ENCODE data around the gene TM2D1. TPM values are rescaled to one million over a fixed set of nuclear protein-coding genes. Genes with fewer than 3 reads are reported as not detected.

Gene TM2D1
- total and polyA plus RNA-seq, 10 of the 15 experiments (the other 5 are each of a cell fraction or from before 2014, with no cell fraction given), result 21.0 to 46.6 (median 36.7) TPM

- TF ChIP-seq PRDM15 (CRISPR knock-in tag; IDR thresholded peaks at IDR 0.05), result no peak
- no peak for TF ChIP-seq HSF1 (IDR thresholded peaks at IDR 0.05; ENCODE audit: low read depth, low read length)
- no peak for TF ChIP-seq RBBP5 (conservative IDR thresholded peaks at IDR 0.05)
- no peak for TF ChIP-seq FOXM1 (IDR thresholded peaks at IDR 0.05; ENCODE audit: low read depth, low read length)
- no peak for TF ChIP-seq EED (IDR thresholded peaks at IDR 0.05; ENCODE audit: low read depth)
- no peak for TF ChIP-seq NR2C1 (IDR thresholded peaks at IDR 0.05)
These were observed 2.6 kb upstream of the TM2D1 start (continued) for GRCh38 chr1:61727544-61727943.

DNA sequence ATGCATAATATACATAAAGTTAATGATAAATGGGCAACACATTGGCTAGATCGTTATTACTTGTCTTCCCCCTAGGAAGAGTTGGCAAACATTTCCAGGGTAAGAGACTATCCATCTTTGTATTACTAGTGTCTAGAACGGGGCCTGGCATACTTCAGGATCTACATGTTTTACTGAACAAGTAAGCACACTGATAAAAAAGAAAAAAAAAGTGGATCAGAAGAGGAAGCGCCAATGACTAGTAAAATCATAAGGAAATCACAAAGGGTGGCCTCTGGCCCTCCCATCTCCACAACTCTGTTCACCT lies 482 bp downstream of the TM2D1 start:
- RAD21 ChIA-PET (ENCODE audit: unreplicated experiment), result no interaction called here
- SMC1A ChIA-PET (ENCODE audit: uncharacterized antibody, unreplicated experiment), result no interaction called here
- DNase-seq (ENCODE audit: low read depth, low spot score) (no peak), ATAC-seq (no peak; the same call in 2 of the 3 replicates), FAIRE-seq (no peak)
- Histone ChIP-seq H3K4me3 (peak overlapping the region; percentile 94), H4K20me1 (ENCODE audit: control insufficient read depth, insufficient read depth) (no peaks in the 10 kb centered on the region), H3K27ac (ENCODE audit: control insufficient read depth, insufficient read depth) (peak overlapping the region; percentile 96), H3K9ac (ENCODE audit: control insufficient read depth, insufficient read depth, low read length) (peak overlapping the region; percentile 97), H3K79me2 (ENCODE audit: control insufficient read depth, insufficient read depth, low read length) (peaks cover 25% of the 10 kb centered on the region), H3K27me3 (replicated peaks in 1 of 2; ENCODE audit: control insufficient read depth in 2 of 2, insufficient read depth in 2 of 2, low read length in 1 of 2) (no peaks in the 10 kb centered on the region), H3K36me3 (ENCODE audit: control insufficient read depth in 2 of 2, insufficient read depth in 2 of 2, low read length in 1 of 2) (no peaks in the 10 kb centered on the region), H3K4me1 (ENCODE audit: control insufficient read depth, insufficient read depth, low read length) (no peaks in the 10 kb centered on the region), H2AFZ (ENCODE audit: control insufficient read depth, low read depth, low read length) (peak overlapping the region; percentile 100), H3K9me3 (replicated peaks; ENCODE audit: control insufficient read depth, insufficient read depth, low read length) (no peaks in the 10 kb centered on the region), H3K4me2 (ENCODE audit: control insufficient read depth, insufficient read depth) (peak overlapping the region; percentile 9)
- POLR2A ChIA-PET, result no interaction called here
- in situ Hi-C loops (cut with MboI), result no loop called here
- 4% methylated on average over 3 of the region's 3 CpGs for whole genome bisulfite sequencing (ENCODE audit: insufficient coverage, insufficient replicate concordance, low lambda C conversion rate, missing lambda C conversion rate)
- BruUV-seq (replicated peaks), result no TSS peak
- intact Hi-C loops (cut with micrococcal nuclease; ENCODE audit: unreplicated experiment), result loop anchor here (2.0 kb wide), 1 partner anchor 18 kb away; the partner anchor contains the start of gene PATJ
- TF ChIP-seq HCFC1 (IDR thresholded peaks at IDR 0.05; ENCODE audit: low read length) (no peak), TCF7 (IDR thresholded peaks at IDR 0.05; ENCODE audit: borderline replicate concordance) (no peak), JUNB (IDR thresholded peaks at IDR 0.05) (no peak), PAX5 (IDR thresholded peaks at IDR 0.05; ENCODE audit: borderline replicate concordance, low read depth, low read length) (no peak), ZZZ3 (IDR thresholded peaks at IDR 0.05; ENCODE audit: control insufficient read depth, insufficient read length, low read depth) (no peak), KDM1A (IDR thresholded peaks at IDR 0.05; ENCODE audit: borderline replicate concordance) (no peak), ESRRA (IDR thresholded peaks at IDR 0.05; ENCODE audit: low read length) (no peak), ETV6 (conservative IDR thresholded peaks at IDR 0.05 in 1 of 2, IDR thresholded peaks at IDR 0.05 in 1 of 2; ENCODE audit: borderline replicate concordance in 1 of 2, low read depth in 1 of 2) (no peak), HSF1 (IDR thresholded peaks at IDR 0.05; ENCODE audit: low read depth, low read length) (no peak)
- TF ChIP-seq, protein P1, sequence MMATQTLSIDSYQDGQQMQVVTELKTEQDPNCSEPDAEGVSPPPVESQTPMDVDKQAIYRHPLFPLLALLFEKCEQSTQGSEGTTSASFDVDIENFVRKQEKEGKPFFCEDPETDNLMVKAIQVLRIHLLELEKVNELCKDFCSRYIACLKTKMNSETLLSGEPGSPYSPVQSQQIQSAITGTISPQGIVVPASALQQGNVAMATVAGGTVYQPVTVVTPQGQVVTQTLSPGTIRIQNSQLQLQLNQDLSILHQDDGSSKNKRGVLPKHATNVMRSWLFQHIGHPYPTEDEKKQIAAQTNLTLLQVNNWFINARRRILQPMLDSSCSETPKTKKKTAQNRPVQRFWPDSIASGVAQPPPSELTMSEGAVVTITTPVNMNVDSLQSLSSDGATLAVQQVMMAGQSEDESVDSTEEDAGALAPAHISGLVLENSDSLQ (IDR thresholded peaks at IDR 0.05), result no peak
- CTCF ChIA-PET, result no interaction called here

Measured in GM12878 (cell line).